ENCODE measurements around the gene NAPB. TPM values are rescaled to one million over a fixed set of nuclear protein-coding genes. Genes with fewer than 3 reads are reported as not detected.

The NAPB gene
- total and polyA plus RNA-seq, 2 of the 8 experiments (the other 6 are each of a cell fraction or from before 2014, with no cell fraction given): 6.2 to 12.3 TPM

- no peak for TF ChIP-seq YY1 (IDR thresholded peaks at IDR 0.05; ENCODE audit: low read depth, low read length)
- TF ChIP-seq EZH2 (IDR thresholded peaks at IDR 0.05; ENCODE audit: low read depth, low read length, severe bottlenecking): no peak
Measured at GRCh38 chr20:23451956-23452487, 30.7 kb upstream of the NAPB start (continued).
